ENCODE data around the gene C16orf92.

DNA sequence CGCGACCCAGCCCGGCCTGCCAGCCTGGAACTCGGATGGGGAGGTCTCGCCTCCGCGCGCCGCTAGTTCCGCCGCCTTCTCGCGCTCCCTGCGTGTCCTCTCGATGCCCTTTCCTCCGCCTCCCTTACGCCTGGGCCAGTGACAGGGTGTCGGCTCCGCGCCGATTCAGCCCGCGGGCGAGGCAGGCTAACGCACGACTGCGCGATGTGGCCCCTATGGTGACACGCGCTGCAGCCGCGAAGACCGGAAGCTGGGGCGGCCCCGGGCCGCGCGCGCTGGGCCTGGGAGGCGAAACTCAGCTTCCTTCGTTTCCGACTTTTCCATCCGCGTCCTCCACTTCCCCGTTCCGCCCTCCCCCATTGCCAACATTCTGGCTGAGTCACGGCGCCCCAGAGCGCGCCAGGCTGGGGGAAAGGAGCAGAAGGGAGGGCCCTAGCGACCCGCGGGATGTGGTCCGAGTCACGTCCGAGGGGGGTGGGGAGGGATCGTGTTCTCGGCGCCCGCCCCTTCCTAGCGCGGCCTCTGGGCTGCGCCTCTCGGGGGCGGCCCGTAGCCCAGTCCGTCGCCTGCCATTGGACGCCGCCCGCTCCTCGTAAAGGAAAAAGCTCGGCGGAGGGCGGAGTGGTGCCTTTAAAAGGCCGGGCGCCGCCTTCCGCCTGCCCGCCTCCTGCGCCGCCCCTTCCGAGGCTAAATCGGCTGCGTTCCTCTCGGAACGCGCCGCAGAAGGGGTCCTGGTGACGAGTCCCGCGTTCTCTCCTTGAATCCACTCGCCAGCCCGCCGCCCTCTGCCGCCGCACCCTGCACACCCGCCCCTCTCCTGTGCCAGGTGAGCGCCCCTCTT lies 42.3 kb downstream of the C16orf92 start, which contains the start of gene ALDOA:
- TF ChIP-seq, protein P1, sequence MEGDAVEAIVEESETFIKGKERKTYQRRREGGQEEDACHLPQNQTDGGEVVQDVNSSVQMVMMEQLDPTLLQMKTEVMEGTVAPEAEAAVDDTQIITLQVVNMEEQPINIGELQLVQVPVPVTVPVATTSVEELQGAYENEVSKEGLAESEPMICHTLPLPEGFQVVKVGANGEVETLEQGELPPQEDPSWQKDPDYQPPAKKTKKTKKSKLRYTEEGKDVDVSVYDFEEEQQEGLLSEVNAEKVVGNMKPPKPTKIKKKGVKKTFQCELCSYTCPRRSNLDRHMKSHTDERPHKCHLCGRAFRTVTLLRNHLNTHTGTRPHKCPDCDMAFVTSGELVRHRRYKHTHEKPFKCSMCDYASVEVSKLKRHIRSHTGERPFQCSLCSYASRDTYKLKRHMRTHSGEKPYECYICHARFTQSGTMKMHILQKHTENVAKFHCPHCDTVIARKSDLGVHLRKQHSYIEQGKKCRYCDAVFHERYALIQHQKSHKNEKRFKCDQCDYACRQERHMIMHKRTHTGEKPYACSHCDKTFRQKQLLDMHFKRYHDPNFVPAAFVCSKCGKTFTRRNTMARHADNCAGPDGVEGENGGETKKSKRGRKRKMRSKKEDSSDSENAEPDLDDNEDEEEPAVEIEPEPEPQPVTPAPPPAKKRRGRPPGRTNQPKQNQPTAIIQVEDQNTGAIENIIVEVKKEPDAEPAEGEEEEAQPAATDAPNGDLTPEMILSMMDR (conservative IDR thresholded peaks at IDR 0.05; ENCODE audit: low read depth, low read length): no peak
- no peak for TF ChIP-seq EZH2 (IDR thresholded peaks at IDR 0.05; ENCODE audit: borderline replicate concordance, low read depth, low read length, poor library complexity, severe bottlenecking)

Measured in A673 (cell line).